AG08395 (cell line): ENCODE results near the gene ANKS6.
A peak's percentile ranks its signal among the peaks of the same experiment; 100 is the strongest.
"Not testable (repeated sequence)": the region's sequence is repeated elsewhere in the genome, so short reads cannot be mapped to it uniquely, and the experiment has no call there.

ENCODE experiments used
- DNase-seq: peaks from one replicate; pipeline ENCODE4 v3.0.0; 2012; ENCODE audit warnings: mixed read lengths, low spot score

The ANKS6 gene

DNA sequence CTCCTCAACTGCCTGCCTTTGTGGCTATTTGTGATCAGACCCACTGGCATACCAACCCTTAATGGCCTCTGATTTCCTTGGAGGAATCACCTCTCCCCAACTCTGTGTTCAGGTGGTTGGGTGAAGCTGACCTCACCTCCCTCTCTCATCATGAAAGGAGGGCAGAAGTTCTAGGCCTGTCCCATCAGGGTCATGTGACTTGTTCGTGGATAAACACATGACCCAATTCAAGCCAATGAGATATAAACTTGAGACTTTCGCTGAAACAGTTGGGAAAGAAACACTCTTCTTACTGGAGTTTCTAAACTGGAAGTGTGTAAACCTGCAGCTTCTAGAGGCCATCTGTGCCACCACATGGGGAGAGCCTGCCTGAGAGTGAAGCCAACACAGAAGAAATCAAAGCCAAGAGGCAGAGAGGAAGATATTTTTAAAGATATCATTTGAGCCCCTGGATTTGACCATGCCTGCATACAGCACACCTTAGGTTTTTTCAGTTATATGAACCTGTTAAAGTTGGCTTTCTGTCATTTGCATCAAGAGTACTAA lies 93.4 kb downstream of the ANKS6 start:
- DNase-seq: no peak

DNA sequence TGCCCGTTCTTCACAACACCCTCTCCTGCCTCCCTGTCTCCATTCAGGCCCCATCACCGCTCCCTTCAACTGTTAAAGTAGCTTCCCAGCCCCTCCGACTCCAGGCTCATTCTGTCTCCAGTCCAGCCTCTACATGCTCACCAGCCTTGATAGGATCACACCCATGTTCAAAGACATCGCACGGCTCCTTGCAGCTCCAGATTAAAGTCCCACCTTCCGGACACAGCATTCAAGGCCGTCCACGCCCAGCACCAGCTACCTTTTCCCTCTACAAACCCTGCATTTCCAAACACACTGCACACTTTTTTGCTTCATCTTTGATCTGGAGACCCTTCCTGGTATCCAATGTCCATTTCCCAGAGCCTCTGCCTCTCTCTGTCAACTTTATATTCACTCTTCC lies 94.0 kb downstream of the ANKS6 start:
- DNase-seq: no peak

DNA sequence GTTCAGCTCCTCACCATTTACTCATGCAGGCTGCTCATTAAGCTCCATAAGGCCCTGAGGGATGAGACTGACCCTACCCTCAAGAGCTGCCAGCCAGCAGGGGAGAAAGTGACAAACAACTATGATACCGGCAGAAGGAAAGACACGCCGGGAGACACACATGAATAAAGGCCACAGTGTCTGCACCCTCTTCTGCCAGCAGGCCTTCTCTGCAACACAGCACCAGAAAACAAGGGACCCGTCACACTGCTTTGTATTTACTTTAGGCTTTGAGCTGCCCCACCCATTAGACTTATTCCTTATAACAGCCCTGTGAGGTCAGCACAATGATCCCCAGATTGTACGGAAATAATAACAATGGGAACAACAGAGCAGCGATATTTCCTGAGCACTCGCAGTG lies 94.8 kb downstream of the ANKS6 start:
- no peak for DNase-seq

DNA sequence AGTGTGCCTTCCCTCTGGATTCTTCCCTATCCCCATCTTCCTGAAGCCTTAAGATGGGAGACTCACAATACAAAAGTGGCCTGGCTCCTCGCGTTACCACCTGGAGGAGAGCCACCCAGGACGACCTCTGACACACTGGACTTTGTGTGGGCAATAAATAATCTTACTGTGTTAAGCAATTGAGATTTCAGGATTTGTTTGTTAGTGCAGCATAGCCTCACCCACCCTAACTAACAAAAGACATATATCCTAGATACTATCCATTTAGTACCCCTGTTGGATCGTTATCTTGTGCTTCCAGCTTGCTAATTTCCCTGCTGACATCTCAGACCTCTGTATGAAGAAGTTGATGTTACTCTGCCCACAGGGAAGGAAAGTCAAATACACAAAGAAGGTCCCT lies 95.6 kb downstream of the ANKS6 start:
- no peak for DNase-seq

DNA sequence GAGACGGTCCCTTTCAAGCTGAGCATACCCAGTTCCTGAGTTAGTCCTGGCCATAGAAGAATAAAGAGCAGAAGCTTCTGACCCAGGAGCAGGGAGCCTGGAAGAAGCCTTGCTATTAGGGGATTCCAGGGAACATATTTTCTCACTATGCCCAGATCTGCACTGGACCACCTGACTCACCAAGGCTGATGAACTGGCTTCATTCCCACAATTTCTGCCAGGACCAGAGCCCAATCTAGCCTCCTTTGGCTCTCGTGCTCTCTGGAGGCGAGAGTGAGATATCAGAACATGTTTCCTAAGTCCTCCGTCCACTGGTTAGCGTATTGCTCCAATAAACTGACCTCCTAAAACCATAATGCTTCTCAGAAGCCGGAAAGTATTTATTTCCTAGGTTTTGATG lies 97.5 kb downstream of the ANKS6 start:
- DNase-seq: no peak

DNA sequence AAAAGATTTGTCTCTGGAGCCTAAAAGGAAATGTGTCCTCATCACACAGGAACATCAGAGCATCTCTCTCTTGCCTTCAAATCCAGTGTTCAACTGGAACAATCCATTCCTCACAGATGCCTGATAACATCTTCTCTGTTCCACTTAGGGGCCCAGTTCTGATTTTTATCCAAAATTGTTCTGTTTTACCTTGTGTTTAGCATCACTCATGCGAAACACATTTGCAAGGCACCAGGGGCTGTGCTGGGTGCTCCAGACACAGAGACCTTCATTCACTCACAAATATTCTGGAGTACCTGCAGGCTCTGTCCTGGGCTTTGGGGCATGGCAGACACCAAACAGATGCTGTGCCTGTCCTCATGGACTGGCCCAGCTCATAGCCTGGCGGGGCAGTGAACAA lies 101.4 kb downstream of the ANKS6 start:
- no peak for DNase-seq

DNA sequence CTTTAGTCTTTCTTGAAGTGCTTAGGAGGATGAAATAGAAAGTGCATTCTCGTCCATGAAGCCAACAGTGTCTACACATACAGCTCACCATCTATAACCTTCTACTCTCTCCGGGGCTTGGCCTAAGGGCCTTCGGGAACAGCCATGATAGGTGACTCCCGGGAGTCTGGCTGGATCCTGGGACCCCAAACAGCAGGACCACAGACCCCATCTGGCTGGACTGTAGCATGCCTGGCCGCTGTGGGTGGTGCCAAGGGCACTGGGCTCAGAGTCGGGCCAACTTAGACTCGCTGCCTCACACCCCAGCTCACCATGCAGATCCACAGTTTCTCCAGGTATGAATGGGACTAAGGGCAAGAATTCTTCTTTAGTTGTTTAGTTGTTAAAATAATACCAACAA lies 104.0 kb downstream of the ANKS6 start:
- no peak for DNase-seq

DNA sequence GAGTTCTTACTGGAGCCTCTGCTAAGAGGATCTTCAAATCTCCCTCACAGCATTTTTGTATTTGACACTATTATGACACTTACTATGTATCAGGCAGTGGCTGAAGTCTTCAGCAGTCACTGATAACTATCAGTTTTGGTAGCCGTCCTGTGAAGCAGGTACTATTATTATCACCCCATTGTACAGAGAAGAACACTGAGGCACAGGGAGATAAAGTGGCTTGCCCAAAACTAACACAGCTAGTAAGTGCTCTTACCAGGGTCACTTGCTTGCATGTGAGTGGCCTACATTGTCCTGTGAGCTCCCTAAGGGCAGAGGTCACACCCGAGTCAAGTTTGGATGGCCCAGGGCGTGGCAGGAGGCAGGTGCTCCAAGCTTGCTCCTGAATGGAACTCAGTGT lies 104.5 kb downstream of the ANKS6 start:
- DNase-seq: no peak

DNA sequence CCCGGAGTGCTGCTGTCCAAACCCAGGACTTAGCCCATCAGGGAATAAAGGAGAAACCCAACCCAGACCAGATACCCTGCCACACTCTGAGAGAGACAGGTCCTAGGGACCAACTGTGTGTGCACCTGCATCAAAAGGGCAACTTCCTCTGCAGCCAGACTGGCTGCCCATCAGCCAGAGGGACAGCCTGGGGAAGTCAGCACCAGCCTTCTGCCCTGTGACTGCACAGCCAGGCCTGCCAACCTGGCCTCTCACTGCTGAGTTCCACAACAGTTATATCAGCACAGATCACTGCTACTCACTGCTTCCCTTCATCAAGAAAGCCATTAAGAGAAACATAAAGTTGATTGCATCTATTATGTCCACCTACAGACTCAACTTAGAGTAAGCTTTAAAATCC lies 105.7 kb downstream of the ANKS6 start:
- no peak for DNase-seq

DNA sequence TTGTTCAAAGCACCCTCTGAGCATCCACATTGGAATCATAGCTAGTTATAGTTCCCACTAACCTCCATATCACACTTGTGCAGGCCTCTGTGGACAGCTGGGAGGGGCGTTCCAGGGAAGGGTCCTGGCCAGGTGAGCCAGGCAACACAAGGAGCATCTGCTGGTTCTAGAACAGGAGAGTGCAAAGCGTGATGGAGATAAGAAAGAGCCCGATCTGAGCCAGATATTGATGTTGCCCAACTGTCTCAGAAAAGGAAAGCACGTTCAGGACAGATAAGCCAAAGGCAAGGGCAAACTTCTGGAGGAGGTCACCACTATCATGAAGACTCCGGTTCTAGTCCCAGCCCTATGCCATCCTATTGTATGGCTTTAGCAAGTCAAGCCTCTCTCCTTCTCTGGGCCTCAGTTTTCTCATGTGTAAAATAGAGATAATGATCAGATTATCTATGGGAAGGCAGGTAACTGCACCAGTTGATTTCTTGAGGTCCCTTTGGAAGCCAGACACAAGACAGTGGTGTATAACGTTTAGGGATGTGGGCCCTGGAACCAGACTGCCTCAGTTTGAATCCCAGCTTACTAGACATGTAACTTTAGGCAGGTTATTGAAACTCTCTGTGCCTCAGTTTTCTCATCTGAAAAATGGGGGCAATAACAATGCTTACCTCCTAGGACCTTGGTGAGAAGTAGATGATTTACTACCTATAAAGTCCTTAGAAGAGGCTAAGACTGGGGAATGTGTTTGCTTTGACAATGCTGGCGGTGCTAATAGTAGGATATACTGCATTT lies 107.5 kb downstream of the ANKS6 start:
- DNase-seq: no peak

DNA sequence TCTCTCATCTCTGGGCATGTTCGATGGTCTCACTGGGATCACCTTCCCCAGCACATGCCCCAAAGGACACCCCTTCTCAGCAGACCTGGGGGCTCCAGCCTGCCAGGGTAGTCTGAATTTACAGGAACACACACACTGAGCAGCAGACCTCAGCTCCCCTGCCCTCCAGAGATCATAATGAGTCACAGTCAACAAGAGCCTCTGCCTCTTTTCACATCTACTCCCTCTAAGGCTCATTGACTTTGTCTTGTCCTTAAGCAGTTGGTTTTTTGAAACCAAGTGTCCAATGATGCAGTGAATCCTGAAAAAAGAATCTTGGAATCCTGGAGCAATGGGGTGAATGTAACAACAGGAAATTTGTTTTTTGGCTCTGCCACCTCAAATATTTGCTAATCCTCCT lies 108.4 kb downstream of the ANKS6 start:
- DNase-seq: peak; percentile 20

DNA sequence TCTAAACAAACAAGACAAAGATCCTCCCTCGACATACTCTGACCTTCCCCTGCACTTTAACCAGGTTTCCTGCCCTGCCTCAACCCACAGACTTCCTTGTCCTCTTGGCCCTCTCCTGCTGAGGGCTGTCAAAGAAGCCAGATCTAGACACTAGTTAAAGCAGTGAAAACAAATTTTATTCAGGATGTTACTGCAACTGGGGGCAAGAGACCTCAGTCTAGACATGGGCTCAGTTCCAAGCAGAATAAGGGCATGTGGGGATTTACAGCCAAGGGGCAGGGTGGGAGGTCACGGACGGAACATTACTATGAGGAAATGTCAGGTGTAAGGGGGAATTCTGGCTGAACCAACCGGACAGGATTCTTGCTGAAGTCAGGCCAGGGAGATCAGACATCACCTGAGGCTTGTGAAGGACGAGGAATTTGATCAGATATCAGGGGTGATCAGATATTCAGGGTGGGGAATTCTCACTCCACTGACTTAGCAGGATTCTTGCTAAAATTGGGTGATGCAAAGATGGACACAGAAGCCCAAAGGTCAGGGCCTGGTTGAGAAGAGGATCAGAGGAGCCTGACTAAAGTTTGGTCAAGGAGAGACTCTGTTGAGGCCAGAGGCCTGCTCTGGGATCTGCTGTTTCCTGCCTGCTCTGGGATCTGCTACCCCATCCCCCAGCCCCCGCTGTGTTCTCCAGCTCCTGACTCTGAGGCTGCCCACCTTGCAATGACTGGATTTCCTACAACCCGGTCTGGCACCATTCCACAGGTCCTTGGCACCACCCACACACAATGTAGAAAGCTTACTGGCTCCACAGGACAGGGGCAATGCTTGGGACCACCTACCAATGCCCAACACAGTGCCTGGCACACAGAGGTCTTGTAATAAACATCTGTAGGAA lies 109.1 kb downstream of the ANKS6 start:
- DNase-seq: no peak

DNA sequence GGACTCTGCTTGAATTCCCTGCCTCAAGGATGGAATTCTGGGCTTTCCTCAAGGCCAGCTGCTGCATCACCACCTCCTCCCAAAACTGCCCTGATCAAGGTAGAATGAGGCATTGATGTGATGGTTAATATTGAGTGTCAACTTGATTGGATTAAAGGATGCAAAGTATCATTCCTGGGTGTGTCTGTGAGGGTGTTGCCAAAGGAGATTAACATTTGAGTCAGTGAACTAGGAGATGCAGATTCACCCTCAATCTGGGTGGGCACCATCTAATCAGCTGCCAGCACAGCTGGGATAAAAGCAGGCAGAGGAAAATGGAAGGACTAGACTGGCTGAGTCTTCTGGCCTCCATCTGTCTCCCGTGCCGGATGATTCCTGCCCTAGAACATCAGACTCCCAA lies 111.5 kb downstream of the ANKS6 start:
- not testable (repeated sequence) for DNase-seq
